HG02623 (cell line): ENCODE data around the gene LPAR1.

Experiments used
- ATAC-seq: cut with Tn5 transposase; IDR thresholded peaks from one replicate; pipeline ENCODE4 v1.9.1; 2021; ENCODE audit warnings: moderate library complexity; ENCODE audit not compliant: unreplicated experiment

Gene LPAR1

DNA sequence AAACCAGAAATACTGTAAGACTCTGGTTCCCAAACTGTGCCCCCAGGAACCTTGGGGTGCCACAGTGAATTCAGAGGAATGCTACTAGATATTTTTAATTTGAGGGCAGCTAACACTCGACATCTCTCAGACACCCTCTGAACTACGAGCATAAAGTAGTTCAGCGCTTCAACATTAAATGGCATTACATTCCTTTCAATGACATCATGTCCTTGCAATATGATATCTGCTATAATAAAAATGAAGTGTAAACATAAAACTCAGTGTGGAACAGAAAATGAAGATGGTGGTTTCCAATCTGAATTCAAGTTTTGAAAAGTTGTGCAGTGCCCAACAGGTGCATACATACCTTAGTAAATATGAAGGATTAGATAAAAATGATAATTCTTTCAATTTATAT, 116.1 kb downstream of the LPAR1 start:
- ATAC-seq: no peak

- no peak for ATAC-seq
These were observed 116.6 kb downstream of the LPAR1 start for GRCh38 chr9:110921705-110922104.

DNA sequence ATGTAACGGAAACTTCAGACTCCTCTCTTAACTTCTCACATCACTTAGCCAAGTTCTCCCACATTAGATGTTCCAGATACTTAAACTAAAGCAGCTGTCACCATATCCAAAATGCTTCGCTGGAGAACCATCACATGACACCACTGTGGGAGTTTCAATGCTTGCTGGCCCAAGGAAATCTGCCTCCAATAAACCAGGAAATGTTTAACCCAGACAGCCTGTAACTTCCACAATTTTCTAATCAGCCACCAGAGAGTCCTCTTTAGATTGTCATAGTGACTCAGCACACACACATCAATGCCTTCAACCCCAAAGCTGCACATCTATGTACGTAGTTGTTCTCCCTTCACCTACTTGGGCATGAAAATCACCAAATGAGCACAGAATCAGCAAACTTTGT, 118.7 kb downstream of the LPAR1 start:
- no peak for ATAC-seq

- no peak for ATAC-seq
These were observed 119.2 kb downstream of the LPAR1 start for GRCh38 chr9:110919050-110919435.

DNA sequence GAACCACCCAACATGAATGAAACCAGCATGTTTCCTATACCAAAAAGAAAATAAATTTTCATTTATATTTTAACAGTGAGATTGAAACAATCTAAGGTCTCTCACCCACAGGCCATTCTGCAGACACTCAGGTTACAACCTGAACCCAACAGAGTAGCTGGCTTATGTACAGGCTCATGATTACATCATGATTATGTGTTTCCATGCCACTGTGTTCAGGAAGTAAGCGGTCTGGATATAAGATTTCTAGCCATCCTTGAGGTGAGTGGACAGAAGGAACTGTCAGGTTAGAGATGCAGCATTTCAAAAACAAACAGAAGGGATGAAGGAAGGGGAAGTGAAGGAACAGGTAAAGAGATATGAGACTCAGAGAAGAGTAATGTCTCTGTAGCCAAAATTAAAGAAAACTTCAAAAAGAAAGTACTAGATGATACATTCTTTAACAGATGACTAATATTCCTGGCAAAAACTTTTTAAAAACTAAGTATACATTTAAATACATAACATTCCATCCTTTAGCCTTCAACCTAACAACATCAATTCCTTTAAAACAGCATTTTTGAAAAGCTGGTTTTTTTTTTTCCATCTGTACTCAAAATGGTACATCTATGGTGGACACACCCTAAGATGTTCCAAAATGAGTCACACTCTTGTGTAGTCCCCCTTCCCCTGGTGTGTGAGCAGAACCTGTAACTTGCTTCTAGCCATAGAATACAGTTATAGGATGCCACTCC, 119.8 kb downstream of the LPAR1 start:
- no peak for ATAC-seq

GRCh38 chr9:110916403-110916802, 121.9 kb downstream of the LPAR1 start:
- ATAC-seq: no peak

DNA sequence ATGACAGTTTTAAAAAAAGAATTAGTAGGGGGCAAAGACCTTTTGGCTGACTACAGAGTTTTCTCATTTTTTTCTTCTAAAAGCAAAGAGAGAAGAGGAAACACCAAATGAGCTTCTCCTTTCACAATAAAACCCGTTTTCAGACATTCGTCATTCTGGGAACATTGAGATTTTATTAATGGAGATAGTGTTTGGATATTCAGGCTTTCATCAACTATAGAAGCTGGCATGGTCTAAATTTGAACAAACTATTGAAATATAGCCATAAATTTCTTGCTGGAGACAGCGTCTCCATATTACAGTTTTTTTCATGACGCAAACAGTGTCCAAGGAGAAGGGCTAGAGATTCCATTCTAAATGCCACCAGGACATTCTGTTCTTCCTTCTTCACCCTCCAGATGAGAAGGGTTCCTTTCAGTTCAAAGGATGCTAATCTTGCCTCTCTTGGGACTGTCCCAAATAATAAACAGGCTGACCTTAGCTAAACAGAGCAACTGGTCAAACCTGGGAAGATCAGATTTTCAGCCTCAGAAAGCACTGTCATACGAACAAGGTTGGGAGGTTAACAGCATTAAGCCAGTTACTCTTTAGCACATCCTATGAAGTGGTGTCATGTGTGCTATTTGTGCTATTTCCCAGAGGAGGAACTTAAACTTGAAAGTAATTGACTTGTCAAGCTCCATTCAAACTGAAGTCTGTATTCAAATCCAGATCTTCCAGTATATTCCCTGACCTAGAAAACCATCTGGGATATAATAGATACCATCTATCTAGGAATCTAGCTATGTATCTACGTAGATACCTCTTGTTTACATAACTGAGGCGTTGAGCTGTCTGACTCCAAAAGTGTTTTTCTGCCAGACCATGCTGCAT, 125.6 kb downstream of the LPAR1 start:
- ATAC-seq: no peak

DNA sequence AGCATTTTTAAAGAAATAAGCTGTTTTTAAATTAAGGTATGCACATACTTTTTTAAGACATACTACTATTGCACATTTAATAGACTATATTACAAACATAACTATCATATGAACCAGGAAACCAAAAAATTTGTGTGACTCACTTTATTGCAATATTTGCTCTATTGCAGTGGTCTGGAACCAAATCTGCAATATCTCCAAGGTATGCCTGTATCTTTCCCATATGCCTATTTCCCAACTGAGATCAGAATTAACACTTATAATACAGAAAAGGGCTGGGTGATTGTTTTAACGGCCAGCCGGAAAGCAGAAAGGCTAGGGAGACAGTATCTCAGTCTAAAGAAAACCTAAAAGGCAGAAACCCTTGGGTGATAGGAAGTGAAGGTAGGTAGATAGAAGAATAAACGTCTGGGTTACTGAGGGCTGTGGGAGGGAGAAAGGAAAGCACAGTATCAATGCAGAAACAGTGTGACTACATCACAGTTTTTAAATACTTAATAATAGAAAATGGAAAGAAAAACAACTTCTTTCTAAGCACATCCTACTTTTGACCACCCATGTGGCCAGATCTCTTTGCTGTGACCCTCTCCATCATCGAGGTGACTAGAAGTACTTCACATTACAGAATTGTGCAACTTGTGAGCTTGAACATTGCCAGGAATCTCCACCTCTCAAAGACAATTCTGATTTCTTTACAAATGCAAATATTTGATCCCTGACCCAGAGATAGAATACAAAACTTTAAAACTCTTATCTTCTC, 126.4 kb downstream of the LPAR1 start:
- ATAC-seq: no peak

DNA sequence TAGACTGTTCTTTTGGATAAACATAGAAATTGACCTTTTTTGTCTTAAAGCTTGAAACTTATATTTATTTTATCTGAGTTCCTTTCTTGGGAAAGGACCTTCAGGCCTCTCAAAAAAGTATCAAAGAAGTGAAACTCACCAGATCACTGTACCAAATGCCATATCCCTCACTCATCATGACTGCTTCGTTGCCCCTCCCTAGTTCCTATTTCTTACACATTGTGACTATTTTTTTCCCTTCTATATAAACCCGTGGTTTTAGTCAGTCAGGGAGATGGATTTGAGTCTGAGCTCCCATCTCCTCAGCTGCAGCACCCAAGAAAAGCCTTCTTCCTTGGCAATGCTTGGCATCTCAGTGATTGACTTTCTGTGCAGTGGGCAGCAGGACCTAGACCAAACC, 129.4 kb downstream of the LPAR1 start:
- no peak for ATAC-seq

- ATAC-seq: no peak
These were observed 137.4 kb downstream of the LPAR1 start for GRCh38 chr9:110900917-110901316.

DNA sequence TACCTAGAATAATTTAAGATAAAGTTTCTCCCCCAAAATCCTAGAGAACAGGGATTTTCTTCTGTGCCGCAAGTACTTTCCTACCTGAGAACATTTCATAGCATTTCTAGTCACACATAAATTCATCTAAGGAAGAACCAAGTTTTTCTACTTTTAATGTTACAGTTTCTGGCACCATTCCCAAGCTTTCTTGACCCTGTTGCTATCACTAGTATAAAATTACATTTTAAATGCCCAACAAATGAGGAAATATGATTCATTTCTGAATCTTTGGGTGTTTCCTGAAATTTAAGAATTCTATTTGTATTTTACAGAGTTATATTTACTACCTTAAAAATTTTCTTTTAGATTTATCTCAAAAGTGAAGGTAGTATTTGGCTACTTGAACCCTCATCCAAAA, 137.8 kb downstream of the LPAR1 start:
- no peak for ATAC-seq

- no peak for ATAC-seq
These were observed 139.4 kb downstream of the LPAR1 start for GRCh38 chr9:110898866-110899265.

GRCh38 chr9:110898358-110898757, 139.9 kb downstream of the LPAR1 start:
- ATAC-seq: no peak

DNA sequence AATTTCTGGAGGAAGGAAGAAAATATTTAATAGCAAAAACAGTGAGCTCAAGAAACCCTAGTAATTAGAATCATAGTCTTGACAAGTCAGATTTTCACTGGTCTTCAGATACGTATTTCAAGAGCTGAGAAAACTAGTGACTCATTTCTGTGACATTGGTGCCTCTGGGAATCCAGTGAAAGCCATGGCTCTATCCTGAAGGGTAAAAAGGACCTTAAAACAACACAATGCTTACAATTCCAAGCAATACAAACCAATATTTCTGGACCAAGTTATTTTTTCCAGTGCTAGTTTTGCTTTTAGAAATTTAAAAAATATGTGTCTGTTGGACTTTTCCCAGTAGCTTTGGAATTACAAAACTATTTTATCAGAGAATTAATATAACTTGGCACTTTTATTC, 140.3 kb downstream of the LPAR1 start:
- ATAC-seq: no peak

DNA sequence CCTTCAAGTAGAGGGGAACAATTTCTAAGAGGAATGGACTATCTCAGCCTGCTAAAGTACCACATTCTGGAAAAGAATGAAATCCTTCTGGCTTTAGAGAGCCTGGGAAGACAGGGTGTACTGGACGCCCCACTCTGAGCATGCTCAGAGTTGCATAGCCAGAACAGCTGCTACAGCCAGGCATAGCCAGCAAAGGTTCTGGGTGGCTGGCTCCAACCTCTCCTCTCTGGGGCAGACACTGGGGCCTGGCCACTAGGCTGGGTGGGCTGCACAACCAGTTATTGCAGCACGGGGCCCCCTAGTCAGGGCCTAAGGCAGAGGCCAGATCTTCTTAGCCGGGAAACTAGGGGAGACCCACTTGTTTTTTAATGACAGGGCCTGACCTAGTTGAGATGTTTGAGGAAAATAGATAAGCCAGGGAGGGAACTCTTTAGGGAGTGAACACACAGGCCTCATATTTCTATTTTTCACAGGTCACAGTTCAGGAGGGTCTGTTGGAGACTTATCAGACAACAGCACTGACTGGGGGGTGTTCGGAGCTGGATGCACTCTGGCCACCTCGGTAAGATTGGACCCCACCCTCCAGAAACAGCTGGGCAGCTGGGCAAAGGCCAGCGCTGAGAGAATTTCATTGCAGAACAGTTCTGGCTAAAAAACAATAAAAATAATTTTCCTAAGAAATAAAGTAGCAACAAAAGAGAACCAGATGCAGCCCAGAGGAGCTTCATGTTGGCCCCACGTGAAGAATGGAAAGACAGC, 142.9 kb downstream of the LPAR1 start:
- no peak for ATAC-seq

DNA sequence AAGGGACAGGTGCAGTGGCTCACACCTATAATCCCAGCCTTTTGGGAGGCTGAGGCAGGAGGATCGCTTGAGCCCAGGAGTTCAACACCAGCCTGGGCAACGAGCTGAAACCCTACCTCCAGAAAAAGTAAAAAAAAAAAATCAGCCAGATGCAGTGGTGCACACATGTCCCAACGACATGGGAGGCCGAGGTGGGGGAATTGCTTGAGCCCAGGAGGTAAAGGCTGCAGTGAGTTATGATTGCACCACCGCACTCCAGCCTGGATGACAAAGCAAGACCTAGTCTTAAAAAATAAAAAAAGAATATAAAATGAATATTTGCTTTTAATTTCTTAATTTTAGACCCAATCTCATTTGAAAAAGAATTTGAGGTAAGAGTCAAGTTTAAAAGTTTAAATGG, 143.5 kb downstream of the LPAR1 start:
- no peak for ATAC-seq

DNA sequence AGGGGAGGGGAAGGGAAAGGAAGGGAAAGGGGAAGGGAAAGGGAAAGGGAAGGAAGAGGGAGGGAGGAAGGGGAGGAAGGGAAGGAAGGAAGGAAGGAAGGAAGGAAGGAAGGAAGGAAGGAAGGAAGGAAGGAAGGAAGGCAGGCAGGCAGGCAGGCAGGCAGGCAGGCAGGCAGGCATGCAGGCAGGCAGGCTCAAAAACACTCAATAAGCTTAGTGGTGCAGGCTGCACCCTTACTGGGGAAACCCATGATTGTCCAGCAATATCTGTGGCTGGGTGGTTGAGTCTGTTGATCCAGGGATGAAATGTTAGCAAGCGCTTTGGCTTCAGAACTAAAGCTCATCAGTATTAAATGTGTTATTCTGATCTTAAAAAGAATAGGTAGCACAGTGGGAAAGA, 145.6 kb downstream of the LPAR1 start:
- ATAC-seq: no peak

- ATAC-seq: no peak
These were observed 146.5 kb downstream of the LPAR1 start for GRCh38 chr9:110891760-110892159.

DNA sequence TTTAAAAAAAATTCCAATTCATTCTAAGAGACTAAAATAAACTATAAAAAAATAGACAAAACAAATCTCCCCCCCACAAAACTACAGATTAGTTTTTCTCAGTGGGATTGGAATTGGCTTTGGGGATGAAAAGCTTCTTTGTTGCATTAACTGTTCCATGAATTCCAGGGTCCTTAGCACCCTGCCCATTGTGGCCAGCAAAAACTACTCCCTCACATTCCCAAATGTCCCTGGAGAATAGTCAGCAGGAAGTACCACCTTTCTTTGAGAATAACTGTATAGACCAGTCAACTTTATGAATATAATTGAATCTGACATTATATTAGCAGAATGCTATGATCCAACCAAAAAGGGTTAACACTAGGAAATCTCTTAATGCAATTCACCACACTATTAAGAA, 147.9 kb downstream of the LPAR1 start:
- no peak for ATAC-seq

- ATAC-seq: no peak
These were observed 151.0 kb downstream of the LPAR1 start for GRCh38 chr9:110887276-110887675.

DNA sequence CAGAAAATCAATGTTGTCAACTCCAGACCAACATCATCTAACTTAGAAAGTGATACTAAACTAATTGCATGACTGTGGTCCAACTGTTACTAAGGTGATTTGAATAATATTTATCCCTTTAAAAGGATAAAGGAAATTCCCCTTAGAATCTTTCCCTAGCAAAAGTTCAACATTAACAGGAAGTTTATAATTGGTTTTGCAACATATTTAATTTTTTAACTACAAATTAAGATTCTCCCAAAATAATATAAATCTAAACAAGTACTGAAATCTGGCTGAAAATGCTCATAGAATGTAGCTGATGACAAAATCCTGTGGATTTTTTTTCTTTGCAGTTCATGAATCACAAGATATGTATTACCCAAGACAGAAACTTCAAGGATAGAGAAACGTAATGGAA, 151.4 kb downstream of the LPAR1 start:
- ATAC-seq: no peak
